DND-41 (cell line): ENCODE results near the gene PLXNA4.

Experiments
- CTCF ChIP-seq: IDR thresholded peaks from 2 replicates; pipeline ENCODE4 v1.5.1; 2012; ENCODE audit warnings: borderline replicate concordance, low read length, moderate library complexity, mild to moderate bottlenecking; ENCODE audit not compliant: poor library complexity, severe bottlenecking; ENCODE audit errors: extremely low read depth
- EZH2 ChIP-seq: IDR thresholded peaks from 3 replicates; pipeline ENCODE4 v1.6.1; 2012; ENCODE audit warnings: borderline replicate concordance, low read depth, mild to moderate bottlenecking, moderate library complexity, low read length, inconsistent platforms; ENCODE audit not compliant: severe bottlenecking

DNA sequence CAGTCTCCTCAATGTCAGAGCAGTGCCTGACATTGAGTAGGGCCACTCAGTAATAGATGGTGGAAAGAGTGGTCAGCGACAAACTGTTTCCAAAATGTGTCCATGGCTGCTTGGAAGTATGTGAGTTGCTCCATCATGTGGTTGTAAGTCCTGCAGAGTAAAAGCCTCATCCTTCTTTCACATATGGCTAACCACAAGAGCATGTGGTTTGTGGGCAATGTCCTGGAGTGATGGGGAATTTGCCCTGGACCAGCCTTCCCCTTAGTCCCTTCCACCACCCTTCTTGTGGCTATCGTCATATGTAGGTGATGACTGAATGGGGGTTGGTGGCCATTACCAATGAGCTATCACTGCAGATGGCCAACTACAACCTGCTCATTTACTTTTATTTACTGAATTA lies 33.0 kb upstream of the PLXNA4 start:
- TF ChIP-seq EZH2 (no peak), CTCF (no peak)
